ENCODE data around the gene UBE2J1. TPM values are rescaled to one million over a fixed set of nuclear protein-coding genes. Genes with fewer than 3 reads are reported as not detected.

Gene UBE2J1
- total RNA-seq, 1 donor from 2014 or later = 25.0 TPM

GRCh38 chr6:89361171-89361570 is 8.6 kb upstream of the UBE2J1 start:
- DNase-seq = no peak

- DNase-seq = no peak
Observed at GRCh38 chr6:89360415-89360999, 8.0 kb upstream of the UBE2J1 start.

- no peak for DNase-seq
Observed at GRCh38 chr6:89359561-89359960, 7.0 kb upstream of the UBE2J1 start.

- no peak for DNase-seq
Observed at GRCh38 chr6:89357390-89357789, 4.9 kb upstream of the UBE2J1 start.

- no peak for DNase-seq
Observed at GRCh38 chr6:89356642-89357170, 4.2 kb upstream of the UBE2J1 start.

GRCh38 chr6:89355511-89356194 is 3.1 kb upstream of the UBE2J1 start:
- no peak for DNase-seq

GRCh38 chr6:89353702-89354392 is 1.3 kb upstream of the UBE2J1 start:
- DNase-seq = no peak

- no peak for DNase-seq
Observed at GRCh38 chr6:89353118-89353556, 615 bp upstream of the UBE2J1 start.

- peak; percentile 21 for DNase-seq
Observed at GRCh38 chr6:89351671-89352277, 748 bp downstream of the UBE2J1 start.

GRCh38 chr6:89350281-89350966 is 2.1 kb downstream of the UBE2J1 start:
- peak; percentile 45 for DNase-seq

GRCh38 chr6:89348372-89348771 is 4.2 kb downstream of the UBE2J1 start:
- DNase-seq = no peak

- no peak for DNase-seq
Observed at GRCh38 chr6:89347825-89348224, 4.7 kb downstream of the UBE2J1 start.

GRCh38 chr6:89346433-89346832 is 6.1 kb downstream of the UBE2J1 start:
- no peak for DNase-seq

- DNase-seq = no peak
Observed at GRCh38 chr6:89339565-89339964, 13.0 kb downstream of the UBE2J1 start.

GRCh38 chr6:89335164-89335563 is 17.4 kb downstream of the UBE2J1 start:
- DNase-seq = no peak

GRCh38 chr6:89330910-89331309 is 21.6 kb downstream of the UBE2J1 start:
- no peak for DNase-seq

GRCh38 chr6:89328976-89329375 is 23.5 kb downstream of the UBE2J1 start:
- no peak for DNase-seq

- no peak for DNase-seq
Observed at GRCh38 chr6:89324304-89324703, 28.2 kb downstream of the UBE2J1 start.

- DNase-seq = no peak
Observed at GRCh38 chr6:89323511-89323971, 29.0 kb downstream of the UBE2J1 start.

GRCh38 chr6:89321131-89321970 is 31.2 kb downstream of the UBE2J1 start:
- DNase-seq = no peak

- no peak for DNase-seq
Observed at GRCh38 chr6:89320012-89320559, 32.4 kb downstream of the UBE2J1 start.

Data from skin of body (tissue), 2 donors.